Right hindlimb (tissue), 1 donor: ENCODE results near the gene ZNF236.

ENCODE experiments used
- DNase-seq: peaks from one replicate; pipeline ENCODE4 v3.0.0-alpha.2; 2018

ZNF236 gene

GRCh38 chr18:76866666-76867065 is 44.3 kb downstream of the ZNF236 start:
- DNase-seq: no peak

DNA sequence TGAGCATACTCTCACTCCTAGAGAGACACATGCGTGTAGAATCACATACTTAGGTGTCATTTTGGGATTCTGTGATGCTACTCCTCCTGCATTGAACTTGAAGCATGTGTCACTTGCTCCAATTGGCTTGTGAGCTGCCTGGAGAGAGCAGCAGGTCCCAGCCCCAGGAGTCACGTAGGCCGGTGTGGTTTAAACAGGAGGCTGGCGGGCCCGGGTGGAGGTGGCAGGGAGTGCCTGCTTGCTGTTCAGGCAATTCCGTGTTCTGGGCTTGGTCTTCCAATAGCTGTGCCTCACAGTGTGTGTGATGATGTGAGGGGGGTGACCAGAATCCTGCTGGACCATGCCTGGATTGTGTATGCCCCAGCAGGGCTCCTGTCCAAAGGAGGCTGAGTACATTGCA is 51.0 kb downstream of the ZNF236 start:
- no peak for DNase-seq

- DNase-seq: no peak
These were observed 51.4 kb downstream of the ZNF236 start for GRCh38 chr18:76873713-76874112.

GRCh38 chr18:76874642-76875389 is 52.5 kb downstream of the ZNF236 start:
- DNase-seq: no peak

- DNase-seq: no peak
These were observed 53.3 kb downstream of the ZNF236 start for GRCh38 chr18:76875390-76876325.

GRCh38 chr18:76878426-76878825 is 56.1 kb downstream of the ZNF236 start:
- no peak for DNase-seq

DNA sequence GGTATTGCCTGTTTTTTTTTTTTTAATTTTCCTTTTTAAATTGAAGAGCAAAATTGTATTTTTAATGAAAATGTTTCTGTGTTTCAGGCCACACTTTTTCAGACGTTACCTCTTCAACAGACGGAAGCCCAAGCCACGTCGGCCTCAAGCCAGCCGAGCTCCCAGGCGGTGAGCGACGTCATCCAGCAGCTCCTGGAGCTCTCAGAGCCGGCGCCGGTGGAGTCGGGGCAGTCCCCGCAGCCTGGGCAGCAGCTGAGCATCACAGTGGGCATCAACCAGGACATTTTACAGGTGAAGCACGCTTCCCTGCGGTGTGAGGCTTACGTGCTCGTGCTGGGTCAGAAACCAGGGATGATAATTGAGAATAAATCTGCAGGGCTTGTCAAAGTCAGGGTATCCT is 57.7 kb downstream of the ZNF236 start:
- DNase-seq: no peak

DNA sequence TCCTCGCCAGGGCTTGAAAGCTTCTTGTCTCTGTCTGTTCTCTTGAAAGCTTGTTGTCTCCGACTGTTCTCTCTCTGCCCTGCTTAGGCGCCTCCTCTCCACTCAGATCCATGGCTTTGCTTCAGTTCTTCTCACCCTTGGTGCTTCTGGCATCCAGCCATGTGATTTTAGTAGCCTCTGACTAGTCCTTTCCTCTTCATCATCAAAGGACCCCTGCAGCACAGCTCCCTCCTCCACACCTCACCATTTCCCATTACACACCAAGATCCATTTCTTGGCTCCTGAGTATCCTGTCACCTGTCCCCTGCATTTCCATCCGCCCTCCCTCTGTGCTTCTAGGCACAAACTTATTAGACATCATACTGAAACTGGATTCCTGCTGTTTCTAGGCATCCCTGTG is 59.4 kb downstream of the ZNF236 start:
- no peak for DNase-seq

- no peak for DNase-seq
These were observed 59.8 kb downstream of the ZNF236 start for GRCh38 chr18:76882146-76882545.

DNA sequence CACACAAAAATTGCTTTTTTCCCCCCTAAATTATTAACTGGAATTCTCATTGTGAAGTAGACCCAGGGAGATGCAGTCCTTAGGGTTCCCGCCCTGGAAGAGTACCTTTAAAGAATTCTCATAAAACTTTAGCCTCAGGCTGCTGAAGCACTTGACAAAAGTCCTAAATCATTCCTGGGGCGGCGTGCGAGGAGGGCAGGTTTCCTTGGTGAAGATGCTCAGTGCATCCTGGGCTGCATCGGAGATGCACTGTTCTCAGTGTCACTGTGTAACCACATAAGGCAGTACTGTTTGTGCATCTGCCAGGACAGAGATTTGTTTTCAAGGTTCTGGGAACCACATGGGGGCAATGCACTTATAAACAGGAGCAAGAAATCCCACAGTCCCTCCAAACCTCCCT is 62.6 kb downstream of the ZNF236 start:
- DNase-seq: no peak

DNA sequence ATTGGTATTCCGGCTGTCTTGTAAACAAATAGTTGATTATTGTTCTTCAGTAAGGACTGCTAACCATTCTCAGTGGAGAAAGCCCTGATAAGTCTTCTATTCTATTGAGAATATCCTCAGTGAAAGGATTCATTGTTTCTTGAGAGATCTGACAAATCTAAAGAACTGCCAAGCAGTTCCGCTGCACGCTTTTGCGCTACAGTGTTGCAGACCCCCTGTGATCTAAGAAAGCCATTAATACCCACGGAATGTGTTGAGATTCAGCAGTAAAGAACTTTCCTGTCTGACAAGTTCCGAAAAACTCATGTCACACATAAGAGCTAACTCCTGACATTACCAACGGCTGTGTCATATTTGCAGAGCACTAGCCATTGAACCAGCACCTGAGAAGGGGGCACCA is 63.8 kb downstream of the ZNF236 start:
- no peak for DNase-seq

GRCh38 chr18:76889091-76889699 is 66.8 kb downstream of the ZNF236 start:
- no peak for DNase-seq

DNA sequence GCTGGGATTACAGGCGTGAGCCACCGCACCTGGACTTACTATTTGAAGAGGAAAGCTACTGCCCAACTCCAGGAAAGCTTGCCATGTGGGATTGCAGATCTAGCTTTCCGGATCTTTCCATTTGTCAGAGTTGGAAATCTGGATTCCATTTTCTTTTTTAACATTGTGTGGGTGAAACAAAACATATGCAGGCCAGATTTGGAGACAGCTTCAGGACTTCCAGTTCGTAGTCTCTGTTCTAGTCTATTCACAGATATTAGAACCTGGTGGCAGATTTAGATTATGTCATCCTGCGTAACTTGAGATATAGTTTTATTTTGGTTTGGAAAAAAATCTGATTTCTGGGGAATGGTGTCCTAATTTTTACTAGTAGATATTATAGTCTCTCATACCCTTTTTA is 70.5 kb downstream of the ZNF236 start:
- no peak for DNase-seq

- no peak for DNase-seq
These were observed 72.4 kb downstream of the ZNF236 start for GRCh38 chr18:76894566-76895346.

DNA sequence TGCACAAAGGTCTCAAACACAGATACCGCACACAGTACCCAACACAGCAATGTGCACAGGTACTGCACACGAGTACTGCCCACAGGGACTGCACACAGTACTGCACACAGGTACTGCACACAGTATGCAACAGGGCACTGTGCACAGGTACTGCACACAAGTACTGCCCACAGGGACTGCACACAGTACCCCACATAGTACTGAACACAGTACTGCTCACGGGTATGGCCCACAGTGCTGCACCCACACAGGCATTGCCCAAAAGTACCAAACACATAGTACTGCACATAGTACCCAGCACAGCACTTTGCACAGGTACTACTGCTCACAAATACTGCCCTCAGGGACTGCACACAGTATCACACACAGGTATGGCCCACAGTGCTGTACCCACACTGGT is 73.1 kb downstream of the ZNF236 start:
- DNase-seq: no peak

- DNase-seq: no peak
These were observed 74.3 kb downstream of the ZNF236 start for GRCh38 chr18:76896677-76897076.

DNA sequence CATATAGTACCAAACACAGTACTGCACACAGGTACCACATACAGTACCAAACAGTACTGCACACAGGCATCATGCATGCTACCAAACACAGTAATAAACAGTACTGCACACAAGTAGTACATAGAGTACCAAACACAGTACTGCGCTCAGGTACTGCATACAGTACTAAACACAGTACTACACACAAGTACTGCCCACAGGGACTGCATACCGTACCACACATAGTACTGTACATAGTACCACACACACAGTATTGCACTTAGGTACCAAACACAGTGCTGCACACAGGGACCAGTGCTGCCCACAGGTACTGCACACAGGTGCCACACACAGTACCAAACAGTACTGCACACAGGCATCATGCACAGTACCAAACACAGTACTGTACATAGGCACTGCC is 74.9 kb downstream of the ZNF236 start:
- no peak for DNase-seq

DNA sequence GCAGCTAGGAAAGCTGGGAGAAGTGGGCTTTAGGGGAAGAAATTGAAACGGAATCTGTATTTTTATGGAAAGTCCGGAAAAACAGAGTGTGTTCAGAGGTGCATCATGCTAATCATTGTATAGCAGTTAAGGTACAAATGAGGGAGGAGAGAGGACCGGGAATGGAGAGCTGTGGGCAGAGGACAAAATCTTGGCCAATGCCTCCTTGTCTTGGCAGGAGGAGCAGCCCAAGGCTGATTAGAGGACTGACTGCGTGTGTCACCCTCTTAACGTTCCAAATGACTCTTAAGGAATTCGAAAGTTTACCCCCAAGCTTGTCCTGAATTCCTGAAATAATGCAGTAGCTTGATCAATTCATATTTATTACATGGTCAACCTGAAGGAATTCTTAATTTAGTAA is 81.0 kb downstream of the ZNF236 start:
- DNase-seq: no peak

GRCh38 chr18:76905821-76906220 is 83.5 kb downstream of the ZNF236 start:
- DNase-seq: no peak

- no peak for DNase-seq
These were observed 85.9 kb downstream of the ZNF236 start for GRCh38 chr18:76908277-76908676.

GRCh38 chr18:76909439-76909838 is 87.1 kb downstream of the ZNF236 start:
- DNase-seq: no peak

GRCh38 chr18:76911440-76911839 is 89.1 kb downstream of the ZNF236 start:
- no peak for DNase-seq

DNA sequence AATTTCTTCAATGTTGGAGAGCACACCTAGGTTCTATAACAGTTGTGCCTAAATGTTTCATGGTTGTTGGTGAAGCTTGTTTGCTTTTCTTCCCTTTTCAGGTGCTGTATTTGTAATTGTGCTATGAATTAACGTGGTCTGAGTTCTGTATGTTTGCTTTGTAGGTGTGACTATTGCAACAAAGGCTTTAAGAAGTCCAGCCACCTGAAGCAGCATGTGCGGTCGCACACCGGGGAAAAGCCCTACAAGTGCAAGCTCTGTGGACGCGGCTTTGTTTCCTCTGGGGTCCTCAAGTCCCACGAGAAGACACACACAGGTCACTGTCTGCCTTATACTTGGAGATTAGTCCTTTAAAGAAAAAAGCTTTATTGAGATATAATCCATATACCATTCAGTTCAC is 91.2 kb downstream of the ZNF236 start:
- no peak for DNase-seq
